ENCODE measurements around the gene KRT6C.

Gene KRT6C

GRCh38 chr12:52473768-52474167, at the start of gene KRT6C:
Gene KRT6C, minus strand, starts transcription at chr12:52473805. Its CDS starts 68 bp downstream, at chr12:52473737.
- TF ChIP-seq CTCF (IDR thresholded peaks at IDR 0.05; ENCODE audit: low read depth, low read length): no peak
- DNase-seq (ENCODE audit: extremely low read depth, low read depth): no peak

GRCh38 chr12:52522346-52523011, 48.9 kb upstream of the KRT6C start:
- DNase-seq (ENCODE audit: extremely low read depth, low read depth): no peak
- no peak for TF ChIP-seq CTCF (IDR thresholded peaks at IDR 0.05; ENCODE audit: low read depth, low read length)

GRCh38 chr12:52521568-52522266, 48.1 kb upstream of the KRT6C start:
- TF ChIP-seq CTCF (IDR thresholded peaks at IDR 0.05; ENCODE audit: low read depth, low read length): no peak
- DNase-seq (ENCODE audit: extremely low read depth, low read depth): no peak

DNA sequence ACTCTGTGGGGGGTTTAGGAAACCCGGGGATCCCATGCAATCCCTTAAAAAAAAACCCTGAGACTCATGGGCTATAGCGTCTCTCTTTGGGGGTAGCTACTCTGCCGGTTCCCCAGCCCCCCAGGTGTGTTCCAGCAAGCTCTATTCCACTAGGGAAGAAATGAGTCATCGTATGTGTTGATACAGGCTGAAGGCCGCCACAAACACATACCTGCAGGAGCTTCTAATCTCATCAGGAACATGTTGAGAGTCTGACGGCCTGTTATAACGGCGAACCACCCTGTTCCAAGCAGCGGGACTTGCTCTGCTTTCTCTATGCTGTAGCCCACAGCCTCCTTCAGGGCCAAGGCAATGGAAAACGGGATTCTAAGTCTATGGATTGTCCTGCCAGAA, 47.6 kb upstream of the KRT6C start:
- DNase-seq (ENCODE audit: extremely low read depth, low read depth): no peak
- TF ChIP-seq CTCF (IDR thresholded peaks at IDR 0.05; ENCODE audit: low read depth, low read length): no peak

- no peak for TF ChIP-seq CTCF (IDR thresholded peaks at IDR 0.05; ENCODE audit: low read depth, low read length)
Measured at GRCh38 chr12:52519826-52520662, 46.4 kb upstream of the KRT6C start, which contains the start of gene KRT5. Gene KRT5, minus strand, starts transcription at chr12:52520394. Its CDS starts 98 bp downstream, at chr12:52520296.

GRCh38 chr12:52519387-52519703, 45.7 kb upstream of the KRT6C start:
- DNase-seq (ENCODE audit: extremely low read depth, low read depth): no peak
- no peak for TF ChIP-seq CTCF (IDR thresholded peaks at IDR 0.05; ENCODE audit: low read depth, low read length)

More at GRCh38 chr12:52519826-52520662, 46.4 kb upstream of the KRT6C start, which contains the start of gene KRT5:
- DNase-seq (ENCODE audit: extremely low read depth, low read depth): no peak
